Gastroesophageal sphincter (tissue), 4 donors: ENCODE data around the gene SLC35B4. TPM values are rescaled to one million over a fixed set of nuclear protein-coding genes. Genes with fewer than 3 reads are reported as not detected.

Experiments
- ATAC-seq: fragments of 150-250 bp; one replicate; pipeline ENCODE4 v1.9.1; 2016; ENCODE audit warnings: mild to moderate bottlenecking, moderate library complexity
- H3K27ac ChIP-seq, 4 donors: fragments of 200-600 bp; sonication (generic) in 3 of 4; 1 replicate in 3 of 4; 2 replicates in 1 of 4; pipeline ENCODE4 v1.5.1; 2016 to 2019
- H3K27me3 ChIP-seq: fragments of 200-600 bp; sonication (generic); one replicate; pipeline ENCODE4 v1.5.1; 2019
- H3K36me3 ChIP-seq, 2 donors: fragments of 200-600 bp; sonication (generic); one replicate each; pipeline ENCODE4 v1.5.1; 2019; ENCODE audit warnings: control low read depth in 1 of 2
- H3K4me1 ChIP-seq, 3 donors: fragments of 200-600 bp; sonication (generic); 1 replicate in 2 of 3; 2 replicates in 1 of 3; pipeline ENCODE4 v1.5.1; 2016 to 2019; ENCODE audit warnings: control low read depth in 2 of 3
- H3K4me3 ChIP-seq, 2 donors: fragments of 200-600 bp; sonication (generic); one replicate each; pipeline ENCODE4 v1.5.1; 2019; ENCODE audit warnings: mild to moderate bottlenecking in 1 of 2, moderate library complexity in 1 of 2
- H3K9me3 ChIP-seq, 3 donors: fragments of 200-600 bp; sonication (generic); one replicate each; pipeline ENCODE4 v1.5.1; 2017 to 2019; ENCODE audit warnings: control low read depth in 2 of 3
- CTCF ChIP-seq, 4 experiments: fragments of 200-600 bp in 2 of 4; fragments of 450-650 bp in 2 of 4; sonication (generic) in 1 of 4; IDR thresholded peaks; one replicate each; pipeline ENCODE4 v1.5.1; 2017 to 2019; ENCODE audit warnings: antibody characterized with exemption in 4 of 4, mild to moderate bottlenecking in 2 of 4, moderate library complexity in 2 of 4
- EP300 ChIP-seq: sonication (generic); formaldehyde crosslinking; IDR thresholded peaks from one replicate; pipeline ENCODE4 v1.6.1; 2017; ENCODE audit warnings: antibody characterized with exemption, mild to moderate bottlenecking
- POLR2A ChIP-seq, 2 donors: fragments of 450-650 bp; IDR thresholded peaks; one replicate each; pipeline ENCODE4 v1.6.1; 2017; ENCODE audit warnings: antibody characterized with exemption in 2 of 2, mild to moderate bottlenecking in 2 of 2, moderate library complexity in 1 of 2
- POLR2AphosphoS5 ChIP-seq: sonication (generic); formaldehyde crosslinking; IDR thresholded peaks from one replicate; pipeline ENCODE4 v1.6.1; 2017; ENCODE audit warnings: antibody characterized with exemption
- WGBS, 2 donors: methylation state at CpG; one replicate each; pipeline ENCODE4 v1.1.5; 2018; ENCODE audit warnings: low coverage in 1 of 2; 5-methylcytosine and 5-hydroxymethylcytosine counted together
- total RNA-seq, 4 donors: library from RNA; depleted of rRNA; stranded (reverse); fragments of >200 nt; gene quantifications; one replicate each; pipeline ENCODE4 v1.1.0, GENCODE V29; 2016

The SLC35B4 gene
- total RNA-seq, 4 donors from 2014 or later = 7.3 to 14.4 (median 10.7) TPM

- Histone ChIP-seq H3K27me3 (peaks cover 10% of the 10 kb centered on the region), H3K36me3 (no peaks in the 10 kb centered on the region), H3K4me1 (no peaks in the 10 kb centered on the region), H3K4me3 (no peak overlapping the region), H3K27ac (no peak overlapping the region), H3K9me3 (no peaks in the 10 kb centered on the region)
- TF ChIP-seq POLR2A (IDR thresholded peaks at IDR 0.05) = no peak
- no peak for TF ChIP-seq EP300
- TF ChIP-seq POLR2AphosphoS5 = no peak
- TF ChIP-seq CTCF (IDR thresholded peaks at IDR 0.05) = no peak
- no peak for ATAC-seq
- WGBS, 2 donors = 72 to 84% methylated on average over 4 to 5 of the region's 5 CpGs
Measured at GRCh38 chr7:134347567-134347966, 30.8 kb upstream of the SLC35B4 start.

DNA sequence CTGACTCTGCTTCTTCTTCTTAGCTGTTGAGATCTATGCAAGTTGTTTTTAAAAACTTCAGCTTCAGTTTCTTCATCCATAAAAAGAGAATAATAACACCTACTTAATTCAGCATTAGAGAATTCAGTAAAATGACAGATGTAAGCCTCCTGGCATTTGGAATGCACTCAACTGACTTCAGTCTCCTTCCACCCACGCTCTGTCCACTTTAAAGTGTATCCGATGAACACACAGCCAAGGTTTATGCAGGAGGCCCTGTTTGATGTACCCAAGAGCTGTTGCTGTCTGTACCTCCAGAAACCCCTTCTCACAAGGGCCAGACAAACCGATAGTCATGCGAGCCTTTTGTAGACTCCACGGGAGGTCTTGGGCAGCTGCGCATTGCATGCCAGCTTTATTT is 27.1 kb upstream of the SLC35B4 start:
- H3K4me3 ChIP-seq = no peak overlapping the region
- TF ChIP-seq POLR2AphosphoS5 = no peak
- TF ChIP-seq EP300 = no peak
- no peak for TF ChIP-seq CTCF (IDR thresholded peaks at IDR 0.05)
- TF ChIP-seq POLR2A (IDR thresholded peaks at IDR 0.05) = no peak
- H3K27me3 ChIP-seq = peaks cover 10% of the 10 kb centered on the region
- no peaks in the 10 kb centered on the region for H3K4me1 ChIP-seq
- H3K36me3 ChIP-seq = no peaks in the 10 kb centered on the region
- 44 to 66% methylated on average over 5 to 6 of the region's 6 CpGs for WGBS, 2 donors
- no peaks in the 10 kb centered on the region for H3K9me3 ChIP-seq
- ATAC-seq = no peak
- no peak overlapping the region for H3K27ac ChIP-seq

GRCh38 chr7:134343136-134343535 is 26.4 kb upstream of the SLC35B4 start:
- no peaks in the 10 kb centered on the region for H3K4me1 ChIP-seq

GRCh38 chr7:134339475-134339874 is 22.7 kb upstream of the SLC35B4 start:
- H3K4me1 ChIP-seq = no peaks in the 10 kb centered on the region
- H3K9me3 ChIP-seq = no peaks in the 10 kb centered on the region
- WGBS, 2 donors = 79 to 90% methylated on average over 4 of the region's 4 CpGs
- H3K27ac ChIP-seq = no peak overlapping the region
- TF ChIP-seq CTCF (IDR thresholded peaks at IDR 0.05) = no peak
- TF ChIP-seq POLR2A (IDR thresholded peaks at IDR 0.05) = no peak
- TF ChIP-seq POLR2AphosphoS5 = no peak
- no peak for TF ChIP-seq EP300
- ATAC-seq = no peak
- H3K4me3 ChIP-seq = no peak overlapping the region
- peaks cover 5% of the 10 kb centered on the region for H3K27me3 ChIP-seq
- no peaks in the 10 kb centered on the region for H3K36me3 ChIP-seq

More at GRCh38 chr7:134343136-134343535, 26.4 kb upstream of the SLC35B4 start:
- peaks cover 10% of the 10 kb centered on the region for H3K27me3 ChIP-seq
- no peak overlapping the region for H3K4me3 ChIP-seq
- H3K36me3 ChIP-seq = no peaks in the 10 kb centered on the region
- H3K27ac ChIP-seq = no peak overlapping the region
- ATAC-seq = no peak
- TF ChIP-seq POLR2A (IDR thresholded peaks at IDR 0.05) (no peak), POLR2AphosphoS5 (no peak), CTCF (IDR thresholded peaks at IDR 0.05) (no peak), EP300 (no peak)
- no peaks in the 10 kb centered on the region for H3K9me3 ChIP-seq

- H3K4me1 ChIP-seq = no peaks in the 10 kb centered on the region
- H3K27me3 ChIP-seq = peaks cover 3% of the 10 kb centered on the region
- no peaks in the 10 kb centered on the region for H3K9me3 ChIP-seq
- no peaks in the 10 kb centered on the region for H3K36me3 ChIP-seq
- 80 to 83% methylated on average over 1 of the region's 1 CpG for WGBS, 2 donors
- no peak overlapping the region for H3K27ac ChIP-seq
- no peak for TF ChIP-seq POLR2AphosphoS5
- no peak for TF ChIP-seq CTCF (IDR thresholded peaks at IDR 0.05)
- no peak for TF ChIP-seq EP300
- TF ChIP-seq POLR2A (IDR thresholded peaks at IDR 0.05) = no peak
- ATAC-seq = no peak
- H3K4me3 ChIP-seq = no peak overlapping the region
Measured at GRCh38 chr7:134337980-134338379, 21.2 kb upstream of the SLC35B4 start.
